Thyroid gland (tissue), 4 donors: Measurements from ENCODE around the gene CTBP1.

Source experiments
- CTCF ChIP-seq, 6 experiments: fragments of 200-600 bp in 3 of 6; fragments of 450-650 bp in 3 of 6; sonication (generic) in 3 of 6; IDR thresholded peaks; one replicate each; pipeline ENCODE4 v1.5.1; 2016 to 2019; ENCODE audit warnings: antibody characterized with exemption in 6 of 6, mild to moderate bottlenecking in 2 of 6, inconsistent platforms in 1 of 6, moderate library complexity in 1 of 6
- POLR2A ChIP-seq, 2 donors: fragments of 450-650 bp; IDR thresholded peaks; one replicate each; pipeline ENCODE4 v1.6.1; 2017; ENCODE audit warnings: antibody characterized with exemption in 2 of 2, mild to moderate bottlenecking in 2 of 2, moderate library complexity in 1 of 2

- TF ChIP-seq POLR2A (IDR thresholded peaks at IDR 0.05) (no peak), CTCF (IDR thresholded peaks at IDR 0.05) (no peak)
These were observed 6.8 kb upstream of the CTBP1 start for GRCh38 chr4:1255699-1256098.
